Activated CD4-positive, alpha-beta T cell treated with anti-CD3 and anti-CD28 coated beads for 36 hours (primary cell): ENCODE data around the gene SDC3. TPM values are rescaled to one million over a fixed set of nuclear protein-coding genes. Genes with fewer than 3 reads are reported as not detected.

Experiments
- ATAC-seq: fragments of 200-7000 bp; cut with Tn5 transposase; one replicate; pipeline ENCODE4 v1.10.0; 2021; ENCODE audit warnings: mild to moderate bottlenecking, moderate library complexity
- CTCF ChIA-PET: fragments of 350-600 bp; sonication (Branson Sonifier 250); formaldehyde crosslinking; loops from one replicate; lab custom pipeline; 2021; ENCODE audit warnings: antibody characterized with exemption; lab: Charles Lee
- POLR2A ChIA-PET: fragments of 350-600 bp; sonication (Branson Sonifier 250); formaldehyde crosslinking; loops from one replicate; lab custom pipeline; 2021; ENCODE audit warnings: antibody characterized with exemption, inconsistent platforms; lab: Charles Lee
- DNase-seq: peaks from one replicate; pipeline ENCODE4 v3.0.0-alpha.2; 2020
- H3K27ac Mint-ChIP-seq: one replicate; pipeline ENCODE4 v1.8.0; 2021; ENCODE audit warnings: mixed read lengths
- H3K27me3 Mint-ChIP-seq: one replicate; pipeline ENCODE4 v1.8.0; 2021; ENCODE audit warnings: mixed read lengths
- H3K36me3 Mint-ChIP-seq: one replicate; pipeline ENCODE4 v1.8.0; 2021; ENCODE audit warnings: low read depth, mixed read lengths
- H3K4me1 Mint-ChIP-seq: one replicate; pipeline ENCODE4 v1.8.0; 2021; ENCODE audit warnings: mixed read lengths
- H3K4me3 Mint-ChIP-seq: one replicate; pipeline ENCODE4 v1.8.0; 2021; ENCODE audit warnings: mild to moderate bottlenecking, moderate library complexity, mixed read lengths
- H3K9me3 Mint-ChIP-seq: one replicate; pipeline ENCODE4 v1.8.0; 2021; ENCODE audit warnings: low read depth, mixed read lengths
- intact Hi-C, 2 experiments: fragments of 100-400 bp; cut with DNase I in 1 of 2; cut with micrococcal nuclease in 1 of 2; formaldehyde crosslinking; loops; one replicate each; pipeline versions ENCODE4 v1.14.2 to v1.15.1; 2022 to 2024; cut with DNase I, micrococcal nuclease
- total RNA-seq, 2 experiments: library from RNA; stranded (reverse); gene quantifications; one replicate each; pipeline ENCODE4 v1.2.3, GENCODE V29; 2021

The SDC3 gene
- total RNA-seq, 2 experiments from 2014 or later = 0.18 to 0.37 TPM

DNA sequence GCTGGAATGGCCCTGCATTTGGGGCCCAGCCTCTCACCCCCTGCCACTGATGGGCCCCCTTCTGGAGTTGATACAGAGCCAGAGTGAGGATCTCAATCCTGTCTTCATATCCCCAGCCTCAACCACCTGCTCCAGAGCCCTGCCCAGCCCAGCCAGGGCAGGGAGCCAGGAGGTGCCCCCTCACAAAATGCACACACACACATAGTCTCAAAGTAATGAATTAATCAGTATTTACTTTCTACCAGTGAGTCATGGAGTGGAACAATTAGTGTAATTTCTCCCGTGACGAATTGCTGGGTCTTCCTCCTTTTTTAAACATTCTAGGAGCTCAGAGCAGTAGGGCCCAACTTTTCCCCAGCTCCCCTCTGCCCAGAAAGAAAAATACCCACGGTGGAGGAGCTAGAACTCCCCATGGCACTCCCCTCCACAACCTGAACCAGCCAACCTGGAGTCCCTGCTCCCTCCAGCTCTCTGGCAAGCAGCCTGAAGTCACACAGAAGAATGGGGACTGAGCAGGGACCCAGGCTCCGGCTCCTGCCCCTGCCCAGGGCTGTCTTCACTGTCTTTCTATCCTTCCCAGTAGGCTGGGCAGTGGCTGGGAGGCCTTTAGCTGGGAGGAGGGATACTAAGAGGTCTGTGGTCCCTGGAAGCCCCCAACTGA lies 29.3 kb downstream of the SDC3 start:
- H3K4me1 Mint-ChIP-seq = no peaks in the 10 kb centered on the region
- H3K4me3 Mint-ChIP-seq = no peak overlapping the region
- peaks cover 15% of the 10 kb centered on the region for H3K27me3 Mint-ChIP-seq
- POLR2A ChIA-PET = no interaction called here
- H3K9me3 Mint-ChIP-seq = no peaks in the 10 kb centered on the region
- DNase-seq (no peak), ATAC-seq (no peak)
- H3K27ac Mint-ChIP-seq = no peak overlapping the region
- CTCF ChIA-PET = no interaction called here
- intact Hi-C loops = no loop called here
- no peaks in the 10 kb centered on the region for H3K36me3 Mint-ChIP-seq

DNA sequence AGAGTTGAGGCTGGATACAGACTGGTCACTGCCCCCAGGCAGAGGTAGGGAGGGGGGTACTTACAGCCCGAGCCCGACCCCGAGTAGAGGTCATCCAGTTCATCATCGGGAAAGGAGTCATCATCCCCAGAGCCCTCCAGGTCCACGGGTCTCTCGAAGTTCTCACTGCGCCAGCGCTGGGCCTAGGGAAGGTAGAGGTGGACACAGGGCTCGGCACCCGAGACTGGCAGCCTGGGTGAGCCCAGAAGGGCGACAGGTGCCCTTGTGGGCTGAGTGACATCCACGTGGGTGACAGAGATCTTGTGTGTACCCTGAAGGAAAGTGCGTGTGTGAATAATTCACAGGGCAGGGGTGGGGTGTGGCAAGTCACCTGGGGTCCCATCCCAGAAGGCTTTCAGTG lies 30.0 kb downstream of the SDC3 start:
- no peak overlapping the region for H3K27ac Mint-ChIP-seq
- no peaks in the 10 kb centered on the region for H3K4me1 Mint-ChIP-seq
- ChIA-PET POLR2A (no interaction called here), CTCF (no interaction called here)
- peaks cover 15% of the 10 kb centered on the region for H3K27me3 Mint-ChIP-seq
- ATAC-seq (no peak), DNase-seq (no peak)
- no peak overlapping the region for H3K4me3 Mint-ChIP-seq
- intact Hi-C loops = no loop called here
- no peaks in the 10 kb centered on the region for H3K9me3 Mint-ChIP-seq
- H3K36me3 Mint-ChIP-seq = no peaks in the 10 kb centered on the region

DNA sequence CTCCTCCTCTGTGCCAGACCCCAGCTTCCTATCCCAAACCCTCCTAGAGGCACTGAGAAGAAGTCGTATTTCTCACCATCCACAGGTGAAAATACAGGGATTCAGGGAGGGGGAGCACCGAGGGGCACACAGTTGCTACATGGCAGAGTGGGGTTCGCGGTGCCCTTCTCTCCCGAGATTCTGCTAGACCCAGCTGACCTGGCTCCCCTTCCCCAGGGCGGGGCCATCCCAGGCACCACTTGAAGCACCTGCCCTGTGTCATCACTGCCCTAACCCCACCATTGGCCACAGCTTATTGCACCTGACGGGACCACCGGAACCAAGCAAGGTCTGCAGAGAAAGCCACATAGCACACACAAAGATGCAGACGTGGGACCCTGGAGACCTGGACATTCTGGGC lies 30.5 kb downstream of the SDC3 start:
- H3K27me3 Mint-ChIP-seq = peaks cover 15% of the 10 kb centered on the region
- ChIA-PET POLR2A (no interaction called here), CTCF (interaction anchor here (0.8 kb wide), 1 partner anchor 10 kb away, joined by 3 read pairs; no protein-coding TSS in a partner anchor)
- no peak overlapping the region for H3K27ac Mint-ChIP-seq
- no peaks in the 10 kb centered on the region for H3K4me1 Mint-ChIP-seq
- intact Hi-C loops = no loop called here
- no peak overlapping the region for H3K4me3 Mint-ChIP-seq
- no peak for ATAC-seq
- DNase-seq = no peak
- no peaks in the 10 kb centered on the region for H3K9me3 Mint-ChIP-seq
- H3K36me3 Mint-ChIP-seq = no peaks in the 10 kb centered on the region

DNA sequence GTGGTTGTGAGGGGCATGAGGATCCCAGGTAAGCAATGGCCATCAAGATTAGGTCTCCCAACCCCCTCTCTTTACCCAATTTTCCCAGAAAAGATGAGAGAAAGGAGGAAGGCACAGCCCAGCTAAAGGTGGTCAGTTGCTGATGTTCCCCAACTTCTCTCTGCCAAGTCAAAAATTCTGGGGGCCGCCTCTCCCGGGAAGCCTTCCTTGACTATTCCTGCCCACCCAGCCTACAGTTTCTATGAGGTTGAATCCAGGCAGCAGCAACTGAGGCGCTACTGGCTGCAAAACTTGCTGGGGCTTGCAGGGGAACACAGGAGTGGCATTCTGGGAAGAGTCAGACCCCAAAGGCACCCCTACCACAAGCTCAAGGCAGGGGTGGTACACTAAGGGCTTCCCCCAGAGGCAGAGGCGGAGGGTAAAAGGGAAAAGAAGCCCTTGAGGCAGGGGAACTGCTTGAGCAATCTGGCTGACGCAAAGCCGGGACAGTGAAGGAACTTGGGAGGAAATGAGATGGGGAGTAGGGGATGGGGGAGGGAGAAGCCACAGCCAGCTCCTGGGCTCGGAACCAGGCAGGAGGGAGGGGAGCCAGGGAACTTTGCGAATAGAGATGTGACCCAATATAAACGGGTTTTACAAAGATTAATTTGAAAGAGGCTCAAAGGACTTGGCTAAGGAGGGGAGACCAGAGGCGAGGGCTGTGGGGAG lies 31.2 kb downstream of the SDC3 start:
- Mint-ChIP-seq H3K27me3 (peaks cover 15% of the 10 kb centered on the region), H3K36me3 (no peaks in the 10 kb centered on the region), H3K27ac (no peak overlapping the region), H3K9me3 (no peaks in the 10 kb centered on the region), H3K4me3 (no peak overlapping the region), H3K4me1 (no peaks in the 10 kb centered on the region)
- ATAC-seq = no peak
- POLR2A ChIA-PET = interaction anchor here (0.9 kb wide), 1 partner anchor 187 kb away, joined by 3 read pairs; no protein-coding TSS in a partner anchor
- intact Hi-C loops = no loop called here
- DNase-seq = no peak
- CTCF ChIA-PET = interaction anchor here (0.6 to 1.5 kb wide), 3 partner anchors 11 to 98 kb away, joined by 3 to 4 read pairs (median 3); no protein-coding TSS in a partner anchor

DNA sequence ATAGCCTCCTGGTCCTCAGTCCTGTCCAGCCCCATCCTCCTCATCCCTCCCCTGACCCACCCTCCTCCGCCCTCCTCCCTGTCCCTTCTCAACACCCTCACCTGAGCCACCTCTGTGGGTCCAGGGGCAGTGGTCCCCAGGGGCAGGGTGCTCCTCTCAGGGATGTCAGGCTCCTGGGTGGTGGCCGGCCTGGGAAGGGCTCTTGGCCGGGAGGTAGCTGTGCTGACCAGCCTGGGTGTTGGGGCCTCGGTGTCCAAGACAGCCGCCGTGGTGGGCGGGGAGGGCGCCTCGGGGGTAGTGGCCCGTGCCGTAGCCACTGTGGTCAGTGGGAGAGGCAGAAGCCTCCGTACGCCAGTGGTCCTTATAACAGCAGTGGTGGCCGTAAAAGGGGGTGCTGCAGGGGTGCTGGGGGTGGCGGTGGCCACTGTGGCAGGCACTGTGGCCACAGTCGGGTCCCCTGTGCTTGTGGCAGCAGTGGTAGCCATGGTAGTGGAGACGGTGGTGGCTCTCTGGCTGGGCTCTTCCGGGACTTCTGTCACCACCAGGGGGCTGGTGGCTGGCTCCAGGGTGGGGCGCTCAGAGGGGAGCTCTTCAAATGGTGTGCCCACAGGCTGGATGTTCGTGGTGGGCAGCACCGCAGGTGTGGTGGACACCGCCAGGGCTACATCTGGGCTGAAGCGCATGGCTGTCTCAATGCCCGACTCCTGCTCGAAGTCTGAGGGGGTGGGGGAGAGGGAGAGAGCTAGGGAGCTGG lies 31.9 kb downstream of the SDC3 start:
- H3K36me3 Mint-ChIP-seq = no peaks in the 10 kb centered on the region

DNA sequence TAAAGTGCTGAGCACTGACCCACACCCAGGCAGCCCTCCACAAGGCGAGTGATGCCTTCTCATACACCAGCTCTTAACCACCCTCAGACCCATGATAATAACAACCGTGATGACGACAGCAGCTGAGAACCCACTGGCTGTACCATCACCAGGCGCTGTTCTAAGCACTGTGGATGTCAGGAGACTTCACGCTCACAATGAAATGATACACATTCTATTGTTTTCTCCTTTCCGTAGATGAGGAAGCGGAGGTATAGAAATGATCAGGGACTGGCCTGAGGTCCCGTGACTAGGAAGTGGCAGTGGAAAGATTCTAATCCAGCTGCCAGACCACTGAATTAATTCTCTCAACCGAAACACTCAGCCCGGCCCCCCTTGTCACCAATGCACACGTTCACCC lies 32.6 kb downstream of the SDC3 start:
- Mint-ChIP-seq H3K36me3 (no peaks in the 10 kb centered on the region), H3K4me1 (no peaks in the 10 kb centered on the region), H3K27me3 (peaks cover 7% of the 10 kb centered on the region), H3K27ac (no peak overlapping the region), H3K4me3 (no peak overlapping the region), H3K9me3 (no peaks in the 10 kb centered on the region)
- intact Hi-C loops = no loop called here
- ChIA-PET CTCF (no interaction called here), POLR2A (no interaction called here)
- ATAC-seq = no peak
- no peak for DNase-seq

More for the DNA sequence above, 31.9 kb downstream of the SDC3 start:
- ATAC-seq (no peak), DNase-seq (no peak)
- Mint-ChIP-seq H3K27me3 (peaks cover 11% of the 10 kb centered on the region), H3K4me1 (no peaks in the 10 kb centered on the region), H3K9me3 (no peaks in the 10 kb centered on the region), H3K27ac (no peak overlapping the region), H3K4me3 (no peak overlapping the region)
- ChIA-PET CTCF (interaction anchor here (0.6 to 1.5 kb wide), 2 partner anchors 53 to 97 kb away, joined by 3 to 4 read pairs; no protein-coding TSS in a partner anchor), POLR2A (interaction anchor here (0.9 kb wide), 1 partner anchor 188 kb away, joined by 3 read pairs; no protein-coding TSS in a partner anchor)
- intact Hi-C loops = no loop called here

DNA sequence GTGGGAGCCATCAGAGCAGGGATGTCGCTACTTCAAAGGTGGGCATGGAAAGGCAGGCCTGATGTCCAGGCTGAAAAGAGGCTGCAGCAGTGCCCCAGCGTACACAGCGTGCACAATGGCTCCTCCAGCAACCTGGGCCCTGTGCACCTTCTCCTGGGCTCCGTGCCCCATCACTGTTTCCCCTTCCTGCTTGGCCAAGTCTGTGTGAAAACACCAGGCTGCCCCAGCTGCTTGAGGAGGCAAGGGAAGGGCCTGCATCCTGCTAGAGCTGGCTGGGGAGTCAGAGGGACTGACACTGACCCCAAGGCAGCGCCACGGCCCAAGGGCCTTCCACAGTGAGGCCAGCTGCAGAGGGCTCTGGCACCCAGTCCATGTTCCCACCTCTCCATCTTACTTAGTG lies 33.4 kb downstream of the SDC3 start:
- ATAC-seq (no peak), DNase-seq (no peak)
- Mint-ChIP-seq H3K4me1 (no peaks in the 10 kb centered on the region), H3K27me3 (peaks cover 6% of the 10 kb centered on the region), H3K9me3 (no peaks in the 10 kb centered on the region), H3K4me3 (no peak overlapping the region), H3K36me3 (no peaks in the 10 kb centered on the region), H3K27ac (no peak overlapping the region)
- ChIA-PET CTCF (interaction anchor here (0.7 kb wide), 1 partner anchor 1181 kb away, joined by 3 read pairs; no protein-coding TSS in a partner anchor), POLR2A (no interaction called here)
- intact Hi-C loops = no loop called here

DNA sequence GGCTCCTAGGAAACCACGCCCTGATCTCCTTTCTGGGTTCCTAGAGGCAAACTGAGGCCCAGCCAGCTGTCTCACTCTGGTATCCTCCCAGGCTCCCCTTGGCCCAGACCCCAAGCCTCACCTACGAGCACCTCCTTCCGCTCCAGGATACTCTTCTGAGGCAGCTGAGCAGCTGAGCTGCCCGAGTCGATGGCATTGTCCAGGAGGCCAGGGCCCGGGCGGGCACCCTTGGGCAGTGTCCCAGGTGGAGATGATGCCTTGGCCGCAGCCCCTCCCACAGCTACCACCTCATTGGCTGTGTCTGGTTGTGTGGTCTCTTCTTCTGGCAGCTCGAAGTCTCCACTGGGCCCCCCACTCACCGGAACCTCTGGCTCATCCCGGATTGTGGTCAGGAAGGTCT lies 34.4 kb downstream of the SDC3 start:
- H3K4me1 Mint-ChIP-seq = no peaks in the 10 kb centered on the region
- no peak overlapping the region for H3K27ac Mint-ChIP-seq
- ChIA-PET CTCF (interaction anchor here (0.5 to 0.9 kb wide), 3 partner anchors 12 to 97 kb away, joined by 3 read pairs; no protein-coding TSS in a partner anchor), POLR2A (no interaction called here)
- no peaks in the 10 kb centered on the region for H3K9me3 Mint-ChIP-seq
- DNase-seq (no peak), ATAC-seq (no peak)
- intact Hi-C loops = no loop called here
- no peak overlapping the region for H3K4me3 Mint-ChIP-seq
- peaks cover 6% of the 10 kb centered on the region for H3K27me3 Mint-ChIP-seq
- H3K36me3 Mint-ChIP-seq = no peaks in the 10 kb centered on the region

DNA sequence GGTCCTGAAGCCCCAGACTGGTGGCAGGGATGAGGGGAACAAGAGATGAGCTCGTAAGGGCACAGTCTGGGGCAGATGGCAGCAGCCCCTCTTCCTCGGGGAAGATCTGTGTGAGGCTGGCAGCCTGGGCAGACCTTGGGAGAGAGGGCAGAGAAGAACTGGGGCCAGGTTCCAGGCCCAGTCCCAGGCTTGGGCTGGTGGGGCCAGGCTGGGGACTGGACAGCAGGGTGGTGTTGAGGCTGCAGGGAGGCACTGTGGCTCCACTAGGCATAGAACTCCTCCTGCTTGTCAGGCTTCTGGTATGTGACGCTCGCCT lies 35.7 kb downstream of the SDC3 start:
- no peak for DNase-seq
- no peak for ATAC-seq
- Mint-ChIP-seq H3K27me3 (peaks cover 6% of the 10 kb centered on the region), H3K4me3 (no peak overlapping the region), H3K27ac (no peak overlapping the region), H3K9me3 (no peaks in the 10 kb centered on the region), H3K4me1 (no peaks in the 10 kb centered on the region), H3K36me3 (no peaks in the 10 kb centered on the region)
- CTCF ChIA-PET = no interaction called here
- intact Hi-C loops = no loop called here
- POLR2A ChIA-PET = no interaction called here

DNA sequence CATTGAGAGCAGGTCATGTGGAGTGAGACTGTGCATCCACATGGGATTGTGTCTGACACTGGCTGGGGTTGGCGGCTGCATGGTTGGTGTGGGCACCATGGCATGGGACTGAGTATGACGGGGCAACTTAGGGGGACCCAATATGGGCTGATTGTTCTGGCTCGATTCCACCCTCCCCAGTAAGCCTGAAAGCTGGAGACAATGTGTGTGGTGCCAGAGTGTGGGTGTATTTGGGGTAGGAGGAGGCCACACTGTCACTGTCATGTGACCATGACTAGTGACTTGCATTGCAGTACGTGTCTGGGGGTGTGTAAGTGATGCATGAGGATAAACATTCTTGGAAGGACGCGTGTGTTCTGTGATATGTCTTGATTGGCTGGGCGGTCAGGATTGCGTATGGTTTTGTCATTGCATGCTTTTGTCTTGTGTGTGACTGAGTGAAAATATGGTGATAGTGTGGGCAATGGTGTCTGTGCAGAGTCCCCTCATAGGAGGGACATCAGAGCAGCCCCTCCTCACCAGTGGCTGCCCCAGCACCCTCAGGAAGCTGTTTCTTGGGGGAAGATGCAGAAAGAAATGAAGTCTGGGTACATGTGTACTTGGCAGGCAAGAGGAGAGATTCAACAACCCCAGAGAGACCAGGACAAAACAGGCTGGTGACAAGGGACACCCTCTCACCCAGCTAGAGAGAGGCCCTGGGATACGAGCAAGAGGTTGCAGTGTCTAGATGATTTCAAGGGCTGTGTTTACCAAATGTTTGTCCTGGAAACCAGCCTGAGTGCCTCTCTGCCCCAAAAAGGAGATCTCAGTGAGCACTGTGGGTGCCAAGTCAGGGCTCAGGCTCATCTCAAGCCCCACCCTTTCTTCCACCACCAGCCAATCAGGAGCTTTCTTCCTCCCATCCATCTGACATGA lies 36.3 kb downstream of the SDC3 start:
- Mint-ChIP-seq H3K27ac (no peak overlapping the region), H3K9me3 (no peaks in the 10 kb centered on the region), H3K4me1 (no peaks in the 10 kb centered on the region), H3K27me3 (peaks cover 6% of the 10 kb centered on the region), H3K36me3 (no peaks in the 10 kb centered on the region), H3K4me3 (no peak overlapping the region)
- DNase-seq (no peak), ATAC-seq (no peak)
- intact Hi-C loops = no loop called here
- CTCF ChIA-PET = no interaction called here
- POLR2A ChIA-PET = no interaction called here
